Uterus (tissue), 4 donors: Measurements from ENCODE around the gene ST7. TPM values are rescaled to one million over a fixed set of nuclear protein-coding genes. Genes with fewer than 3 reads are reported as not detected.

ENCODE experiments used
- DNase-seq, 2 donors: peaks; one replicate each; pipeline ENCODE4 v3.0.0-alpha.2; 2019 to 2020
- H3K27ac ChIP-seq, 2 donors: fragments of 200-600 bp; sonication (generic); 1 replicate in 1 of 2; 2 replicates in 1 of 2; pipeline ENCODE4 v1.5.1; 2016 to 2018
- H3K27me3 ChIP-seq, 2 donors: fragments of 200-600 bp; sonication (generic); one replicate each; pipeline ENCODE4 v1.5.1; 2018 to 2019; ENCODE audit warnings: control low read depth in 1 of 2
- H3K36me3 ChIP-seq, 2 donors: fragments of 200-600 bp; sonication (generic); one replicate each; pipeline ENCODE4 v1.5.1; 2019; ENCODE audit warnings: control low read depth in 1 of 2
- H3K4me1 ChIP-seq, 2 donors: fragments of 200-600 bp; sonication (generic); one replicate each; pipeline ENCODE4 v1.5.1; 2018 to 2019; ENCODE audit warnings: control low read depth in 1 of 2
- H3K4me3 ChIP-seq, 2 donors: fragments of 200-600 bp; sonication (generic); 1 replicate in 1 of 2; 2 replicates in 1 of 2; pipeline ENCODE4 v1.5.1; 2018 to 2019; ENCODE audit warnings: mild to moderate bottlenecking in 1 of 2
- H3K9me3 ChIP-seq, 2 donors: fragments of 200-600 bp; sonication (generic); one replicate each; pipeline ENCODE4 v1.5.1; 2019; ENCODE audit warnings: control low read depth in 1 of 2
- CTCF ChIP-seq, 4 experiments: fragments of 200-600 bp in 2 of 4; fragments of 450-650 bp in 2 of 4; sonication (generic) in 2 of 4; IDR thresholded peaks; one replicate each; pipeline ENCODE4 v1.5.1; 2016 to 2019; ENCODE audit warnings: antibody characterized with exemption in 4 of 4, mild to moderate bottlenecking in 2 of 4, moderate library complexity in 1 of 4
- POLR2A ChIP-seq, 2 donors: fragments of 450-650 bp; IDR thresholded peaks; one replicate each; pipeline ENCODE4 v1.6.1; 2016; ENCODE audit warnings: antibody characterized with exemption in 2 of 2, mild to moderate bottlenecking in 1 of 2, moderate library complexity in 1 of 2
- intact Hi-C: fragments of 100-400 bp; cut with DNase I; formaldehyde crosslinking; loops from one replicate; pipeline ENCODE4 v1.15.1; 2023; ENCODE audit warnings: low total_unique reads
- total RNA-seq, 4 donors: library from RNA; depleted of rRNA in 3 of 4; stranded (reverse); fragments of >200 nt in 3 of 4; gene quantifications; one replicate each; pipeline versions ENCODE4 v1.1.0 to v1.2.4, GENCODE V29; 2014 to 2023
- donor health status: DM: yes; HTN: yes; CAD: no.

The ST7 gene
- total RNA-seq, 4 donors from 2014 or later: 27.4 to 41.0 (median 31.4) TPM

DNA sequence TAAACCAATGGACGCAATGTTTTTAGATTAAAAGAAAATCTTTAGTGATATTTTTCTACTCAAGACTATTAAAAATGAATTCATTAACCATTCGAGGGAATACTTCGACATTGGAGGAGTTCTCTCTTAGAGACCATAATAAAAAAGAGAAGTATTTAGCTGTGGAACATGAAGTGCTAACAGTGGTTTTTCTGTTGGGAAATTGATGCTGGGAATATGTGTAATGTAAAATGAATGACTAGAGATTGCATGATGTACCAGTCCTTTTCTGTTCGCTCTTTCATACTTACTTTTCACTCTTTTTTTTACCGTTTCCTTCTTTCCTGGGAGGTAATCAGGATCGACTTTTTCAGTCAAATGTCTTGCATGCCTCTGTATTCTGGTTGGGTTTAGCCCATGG lies 41.3 kb downstream of the ST7 start:
- Histone ChIP-seq H3K27ac (no peak overlapping the region), H3K9me3 (no peaks in the 10 kb centered on the region), H3K4me3 (no peak overlapping the region), H3K4me1 (no peaks in the 10 kb centered on the region), H3K27me3 (no peaks in the 10 kb centered on the region), H3K36me3 (no peaks in the 10 kb centered on the region)
- no peak for TF ChIP-seq POLR2A (IDR thresholded peaks at IDR 0.05)
- TF ChIP-seq CTCF (IDR thresholded peaks at IDR 0.05): no peak
- no peak for DNase-seq
- intact Hi-C loops: no loop called here

DNA sequence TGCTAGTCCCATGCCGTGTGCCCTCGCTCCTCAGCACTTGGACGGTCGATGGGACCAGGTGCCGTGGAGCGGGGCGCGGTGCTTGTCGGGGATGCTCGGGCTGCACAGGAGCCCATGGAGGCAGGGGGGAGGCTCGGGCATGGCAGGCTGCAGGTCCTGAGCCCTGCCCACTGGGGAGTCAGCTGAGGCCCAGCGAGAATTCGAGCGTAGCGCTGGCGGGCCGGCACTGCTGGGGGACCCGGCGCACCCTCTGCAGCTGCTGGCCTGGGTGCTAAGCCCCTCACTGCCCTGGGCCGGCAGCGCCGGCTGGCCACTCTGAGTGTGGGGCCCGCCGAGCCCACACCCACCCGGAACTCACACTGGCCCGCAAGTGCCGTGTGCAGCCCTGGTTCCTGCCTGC lies 44.7 kb downstream of the ST7 start:
- Histone ChIP-seq H3K9me3 (no peaks in the 10 kb centered on the region), H3K36me3 (no peaks in the 10 kb centered on the region), H3K4me1 (no peaks in the 10 kb centered on the region), H3K27ac (no peak overlapping the region), H3K4me3 (no peak overlapping the region), H3K27me3 (no peaks in the 10 kb centered on the region)
- no peak for TF ChIP-seq CTCF (IDR thresholded peaks at IDR 0.05)
- no peak for TF ChIP-seq POLR2A (IDR thresholded peaks at IDR 0.05)
- intact Hi-C loops: no loop called here
- no peak for DNase-seq

GRCh38 chr7:116998567-116999175 lies 45.4 kb downstream of the ST7 start:
- H3K27ac ChIP-seq: no peak overlapping the region
- H3K4me3 ChIP-seq: no peak overlapping the region
- no peaks in the 10 kb centered on the region for H3K4me1 ChIP-seq
- H3K27me3 ChIP-seq: no peaks in the 10 kb centered on the region
- no peak for DNase-seq
- H3K36me3 ChIP-seq: no peaks in the 10 kb centered on the region
- TF ChIP-seq POLR2A (IDR thresholded peaks at IDR 0.05): no peak
- TF ChIP-seq CTCF (IDR thresholded peaks at IDR 0.05): no peak
- intact Hi-C loops: no loop called here
- no peaks in the 10 kb centered on the region for H3K9me3 ChIP-seq

DNA sequence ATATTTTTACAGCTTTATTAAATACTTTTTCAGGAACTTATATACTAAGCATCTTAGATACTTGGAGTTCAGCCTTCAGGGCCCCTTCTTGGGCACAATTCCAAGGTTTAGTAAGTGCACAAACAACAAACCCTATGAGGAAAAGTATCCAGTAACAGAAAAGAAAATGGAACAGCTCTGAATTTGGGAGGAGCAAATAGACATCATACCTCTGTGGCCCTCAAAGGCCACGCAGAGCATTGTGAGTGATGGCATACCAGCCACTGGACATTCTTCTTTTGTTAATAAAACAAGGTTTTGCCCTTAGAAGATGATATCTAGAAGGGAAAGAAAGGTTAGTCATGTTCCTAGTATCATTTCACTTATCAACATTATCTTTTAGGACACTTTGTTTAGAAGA lies 46.0 kb downstream of the ST7 start:
- Histone ChIP-seq H3K9me3 (no peaks in the 10 kb centered on the region), H3K27ac (no peak overlapping the region), H3K27me3 (no peaks in the 10 kb centered on the region), H3K4me3 (no peak overlapping the region), H3K4me1 (no peaks in the 10 kb centered on the region), H3K36me3 (no peaks in the 10 kb centered on the region)
- DNase-seq: no peak
- intact Hi-C loops: no loop called here
- TF ChIP-seq POLR2A (IDR thresholded peaks at IDR 0.05): no peak
- TF ChIP-seq CTCF (IDR thresholded peaks at IDR 0.05): no peak

- H3K4me1 ChIP-seq: no peaks in the 10 kb centered on the region
- TF ChIP-seq CTCF (IDR thresholded peaks at IDR 0.05) (no peak), POLR2A (IDR thresholded peaks at IDR 0.05) (no peak)
- no peak overlapping the region for H3K27ac ChIP-seq
- DNase-seq: no peak
- no peaks in the 10 kb centered on the region for H3K9me3 ChIP-seq
- H3K4me3 ChIP-seq: no peak overlapping the region
- no peaks in the 10 kb centered on the region for H3K36me3 ChIP-seq
- H3K27me3 ChIP-seq: no peaks in the 10 kb centered on the region
- intact Hi-C loops: no loop called here
Observed at GRCh38 chr7:117001283-117001682, 48.0 kb downstream of the ST7 start.
